Activated CD8-positive, alpha-beta T cell treated with anti-CD3 and anti-CD28 coated beads for 36 hours (primary cell): ENCODE measurements around the gene SAP30L. TPM values are rescaled to one million over a fixed set of nuclear protein-coding genes. Genes with fewer than 3 reads are reported as not detected.

Source experiments
- ATAC-seq: fragments of 200-7000 bp; cut with Tn5 transposase; one replicate; pipeline ENCODE4 v1.10.0; 2021; ENCODE audit warnings: mild to moderate bottlenecking, moderate library complexity
- CTCF ChIA-PET: fragments of 350-600 bp; sonication (Branson Sonifier 250); formaldehyde crosslinking; loops from one replicate; lab custom pipeline; 2021; ENCODE audit warnings: antibody characterized with exemption; lab: Charles Lee
- POLR2A ChIA-PET: fragments of 350-600 bp; sonication (Branson Sonifier 250); formaldehyde crosslinking; loops from one replicate; lab custom pipeline; 2021; ENCODE audit warnings: antibody characterized with exemption; lab: Charles Lee
- DNase-seq: peaks from one replicate; pipeline ENCODE4 v3.0.0-alpha.2; 2020
- H3K27ac Mint-ChIP-seq: one replicate; pipeline ENCODE4 v1.8.0; 2021; ENCODE audit warnings: mild to moderate bottlenecking, mixed read lengths
- H3K27me3 Mint-ChIP-seq: one replicate; pipeline ENCODE4 v1.8.0; 2021; ENCODE audit warnings: mixed read lengths
- H3K36me3 Mint-ChIP-seq: one replicate; pipeline ENCODE4 v1.8.0; 2021; ENCODE audit warnings: low read depth, mixed read lengths
- H3K4me1 Mint-ChIP-seq: one replicate; pipeline ENCODE4 v1.8.0; 2021; ENCODE audit warnings: low read depth, mixed read lengths
- H3K4me3 Mint-ChIP-seq: one replicate; pipeline ENCODE4 v1.8.0; 2021; ENCODE audit warnings: mild to moderate bottlenecking, moderate library complexity, mixed read lengths
- H3K9me3 Mint-ChIP-seq: one replicate; pipeline ENCODE4 v1.8.0; 2021; ENCODE audit warnings: mixed read lengths
- intact Hi-C: fragments of 100-400 bp; cut with micrococcal nuclease; formaldehyde crosslinking; loops from one replicate; pipeline ENCODE4 v1.10.0; 2022
- total RNA-seq, 2 experiments: library from RNA; stranded (reverse); gene quantifications; one replicate each; pipeline ENCODE4 v1.2.3, GENCODE V29; 2021
- TF ChIP-seq, protein P1 (sequence below): fragments of 200-600 bp; IDR thresholded peaks from one replicate; pipeline ENCODE4 v1.8.0; 2022; ENCODE audit warnings: antibody characterized with exemption, mild to moderate bottlenecking

SAP30L gene
- total RNA-seq, 2 experiments from 2014 or later, result 24.6 to 31.7 TPM

GRCh38 chr5:154422298-154422697 lies 23.5 kb upstream of the SAP30L start:
- DNase-seq, result no peak
- Mint-ChIP-seq H3K4me1 (peaks cover 2% of the 10 kb centered on the region), H3K27me3 (no peaks in the 10 kb centered on the region), H3K27ac (no peak overlapping the region), H3K4me3 (no peak overlapping the region), H3K9me3 (peaks cover 3% of the 10 kb centered on the region), H3K36me3 (peaks cover 25% of the 10 kb centered on the region)
- CTCF ChIA-PET, result interaction anchor here (0.7 to 3.4 kb wide), 15 partner anchors 10 to 383 kb away, joined by 3 to 24 read pairs (median 5); partner anchors contain the start of genes FAM114A2 and MFAP3
- TF ChIP-seq, protein P1, sequence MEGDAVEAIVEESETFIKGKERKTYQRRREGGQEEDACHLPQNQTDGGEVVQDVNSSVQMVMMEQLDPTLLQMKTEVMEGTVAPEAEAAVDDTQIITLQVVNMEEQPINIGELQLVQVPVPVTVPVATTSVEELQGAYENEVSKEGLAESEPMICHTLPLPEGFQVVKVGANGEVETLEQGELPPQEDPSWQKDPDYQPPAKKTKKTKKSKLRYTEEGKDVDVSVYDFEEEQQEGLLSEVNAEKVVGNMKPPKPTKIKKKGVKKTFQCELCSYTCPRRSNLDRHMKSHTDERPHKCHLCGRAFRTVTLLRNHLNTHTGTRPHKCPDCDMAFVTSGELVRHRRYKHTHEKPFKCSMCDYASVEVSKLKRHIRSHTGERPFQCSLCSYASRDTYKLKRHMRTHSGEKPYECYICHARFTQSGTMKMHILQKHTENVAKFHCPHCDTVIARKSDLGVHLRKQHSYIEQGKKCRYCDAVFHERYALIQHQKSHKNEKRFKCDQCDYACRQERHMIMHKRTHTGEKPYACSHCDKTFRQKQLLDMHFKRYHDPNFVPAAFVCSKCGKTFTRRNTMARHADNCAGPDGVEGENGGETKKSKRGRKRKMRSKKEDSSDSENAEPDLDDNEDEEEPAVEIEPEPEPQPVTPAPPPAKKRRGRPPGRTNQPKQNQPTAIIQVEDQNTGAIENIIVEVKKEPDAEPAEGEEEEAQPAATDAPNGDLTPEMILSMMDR, result no peak
- POLR2A ChIA-PET, result interaction anchor here (1.4 kb wide), 1 partner anchor 13 kb away, joined by 3 read pairs; no protein-coding TSS in a partner anchor
- intact Hi-C loops, result no loop called here
- no peak for ATAC-seq

DNA sequence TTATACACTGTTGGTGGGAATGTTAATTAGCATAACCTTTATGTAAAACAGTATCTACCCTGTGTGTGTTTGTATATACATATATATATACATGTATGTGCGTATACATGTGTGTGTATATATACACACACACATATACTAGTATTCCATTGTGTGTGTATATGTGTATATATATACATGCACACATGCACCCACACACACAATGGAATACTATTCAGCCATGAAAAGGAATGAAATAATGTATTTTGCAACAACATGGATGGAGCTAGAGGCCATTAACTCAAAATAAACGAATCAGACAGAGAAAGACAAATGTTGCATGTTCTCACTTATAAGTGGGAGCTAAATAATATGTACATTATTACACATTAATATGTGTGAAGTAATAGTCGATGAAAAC lies 17.6 kb upstream of the SAP30L start:
- Mint-ChIP-seq H3K4me3 (no peak overlapping the region), H3K9me3 (peaks cover 3% of the 10 kb centered on the region), H3K27ac (no peak overlapping the region), H3K27me3 (no peaks in the 10 kb centered on the region), H3K36me3 (peaks cover 31% of the 10 kb centered on the region), H3K4me1 (peaks cover 2% of the 10 kb centered on the region)
- POLR2A ChIA-PET, result no interaction called here
- intact Hi-C loops, result no loop called here
- CTCF ChIA-PET, result no interaction called here
- TF ChIP-seq, protein P1, result no peak
- DNase-seq, result no peak
- ATAC-seq, result no peak

GRCh38 chr5:154429341-154429740 lies 16.5 kb upstream of the SAP30L start:
- no peak for DNase-seq
- Mint-ChIP-seq H3K9me3 (no peaks in the 10 kb centered on the region), H3K36me3 (peaks cover 31% of the 10 kb centered on the region), H3K4me1 (no peaks in the 10 kb centered on the region), H3K4me3 (no peak overlapping the region), H3K27ac (no peak overlapping the region), H3K27me3 (no peaks in the 10 kb centered on the region)
- ATAC-seq, result no peak
- ChIA-PET POLR2A (interaction anchor here (1.0 kb wide), 1 partner anchor 14 kb away, joined by 4 read pairs; no protein-coding TSS in a partner anchor), CTCF (no interaction called here)
- intact Hi-C loops, result no loop called here
- TF ChIP-seq, protein P1, result no peak

GRCh38 chr5:154430466-154430865 lies 15.3 kb upstream of the SAP30L start:
- Mint-ChIP-seq H3K36me3 (peaks cover 28% of the 10 kb centered on the region), H3K4me1 (no peaks in the 10 kb centered on the region), H3K4me3 (no peak overlapping the region), H3K27ac (no peak overlapping the region), H3K9me3 (no peaks in the 10 kb centered on the region), H3K27me3 (no peaks in the 10 kb centered on the region)
- CTCF ChIA-PET, result interaction anchor here (1.4 kb wide), 1 partner anchor 26 kb away, joined by 3 read pairs; no protein-coding TSS in a partner anchor
- POLR2A ChIA-PET, result no interaction called here
- TF ChIP-seq, protein P1, result no peak
- DNase-seq (no peak), ATAC-seq (no peak)
- intact Hi-C loops, result no loop called here

DNA sequence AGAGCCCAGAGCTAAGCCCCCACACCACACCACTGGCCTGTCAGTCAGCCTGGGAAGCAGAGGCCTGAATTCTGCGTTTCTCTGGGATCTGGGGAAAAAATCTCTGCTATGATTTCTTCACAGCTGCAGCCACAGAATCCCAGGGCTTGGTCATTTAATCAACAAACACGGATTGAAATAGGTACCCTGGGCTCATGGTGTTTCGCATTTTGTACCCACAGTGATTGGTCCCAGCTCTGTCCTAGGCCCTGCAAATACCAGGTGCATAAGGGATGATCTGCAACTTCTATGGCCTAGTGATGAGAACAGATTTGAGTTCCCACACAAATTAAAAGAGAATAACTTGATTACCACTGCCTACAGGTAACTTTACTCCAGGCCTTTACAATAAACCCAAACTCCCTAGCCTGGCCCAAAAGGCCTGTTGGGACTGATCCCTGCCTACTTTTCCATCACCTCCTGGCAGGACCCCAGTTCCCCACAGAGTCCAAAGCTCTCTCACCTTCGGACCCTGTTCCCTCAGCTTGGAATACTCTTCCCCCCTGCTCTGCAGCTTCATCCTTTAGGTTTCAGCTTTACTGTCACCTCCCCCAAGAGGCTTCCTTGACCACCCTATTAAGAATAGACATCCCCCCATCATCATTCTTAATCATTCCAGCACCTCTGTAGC lies 14.7 kb upstream of the SAP30L start:
- intact Hi-C loops, result no loop called here
- Mint-ChIP-seq H3K27ac (no peak overlapping the region), H3K9me3 (no peaks in the 10 kb centered on the region), H3K4me3 (no peak overlapping the region), H3K4me1 (no peaks in the 10 kb centered on the region), H3K36me3 (peaks cover 33% of the 10 kb centered on the region), H3K27me3 (no peaks in the 10 kb centered on the region)
- TF ChIP-seq, protein P1, result no peak
- ChIA-PET CTCF (interaction anchor here (1.3 to 2.2 kb wide), 3 partner anchors 9 to 26 kb away, joined by 3 to 7 read pairs (median 4); no protein-coding TSS in a partner anchor), POLR2A (no interaction called here)
- ATAC-seq (no peak), DNase-seq (no peak)
